GM18520 (cell line): ENCODE data around the gene EIF3I.

ENCODE experiments used
- ATAC-seq: cut with Tn5 transposase; IDR thresholded peaks from one replicate; pipeline ENCODE4 v1.9.1; 2021; ENCODE audit not compliant: unreplicated experiment

EIF3I gene

GRCh38 chr1:32263744-32264143 is 41.5 kb downstream of the EIF3I start:
- no peak for ATAC-seq

GRCh38 chr1:32265846-32266245 is 43.6 kb downstream of the EIF3I start:
- no peak for ATAC-seq

GRCh38 chr1:32266921-32267591 is 44.8 kb downstream of the EIF3I start:
- no peak for ATAC-seq

GRCh38 chr1:32269744-32270143 is 47.5 kb downstream of the EIF3I start:
- no peak for ATAC-seq

- no peak for ATAC-seq
Observed at GRCh38 chr1:32272557-32273390, 50.6 kb downstream of the EIF3I start.

- no peak for ATAC-seq
Observed at GRCh38 chr1:32273391-32274208, 51.4 kb downstream of the EIF3I start.

GRCh38 chr1:32274646-32275340 is 52.6 kb downstream of the EIF3I start:
- no peak for ATAC-seq

GRCh38 chr1:32275424-32275823 is 53.2 kb downstream of the EIF3I start:
- ATAC-seq, result no peak

- ATAC-seq, result no peak
Observed at GRCh38 chr1:32276032-32276782, 54.0 kb downstream of the EIF3I start.
